ENCODE data around the gene ERFL.
"Not testable (repeated sequence)": the region's sequence is repeated elsewhere in the genome, so short reads cannot be mapped to it uniquely, and the experiment has no call there.

ERFL gene

GRCh38 chr19:41917676-41918075 is 10.6 kb downstream of the ERFL start:
- no peak for TF ChIP-seq EZH2phosphoT487 (IDR thresholded peaks at IDR 0.05; ENCODE audit: low read depth)
- no peak overlapping the region for H3K9ac ChIP-seq (ENCODE audit: low read length)

GRCh38 chr19:41915776-41916414 is 12.4 kb downstream of the ERFL start:
- Histone ChIP-seq H3K79me2 (ENCODE audit: low read length) (no peaks in the 10 kb centered on the region), H3K27ac (ENCODE audit: low read length) (no peak overlapping the region), H3K36me3 (replicated peaks; ENCODE audit: low read depth, low read length) (no peaks in the 10 kb centered on the region), H3K4me2 (ENCODE audit: low read length) (no peak overlapping the region), H2AFZ (ENCODE audit: low read depth, low read length) (no peak overlapping the region), H3K9me3 (ENCODE audit: insufficient read depth, low read length) (no peaks in the 10 kb centered on the region), H3K4me3 (ENCODE audit: low read length) (no peak overlapping the region), H4K20me1 (ENCODE audit: insufficient read depth, low read length) (no peaks in the 10 kb centered on the region), H3K27me3 (ENCODE audit: low read depth, low read length) (no peaks in the 10 kb centered on the region), H3K9ac (ENCODE audit: low read length) (no peak overlapping the region), H3K4me1 (ENCODE audit: low read length) (no peaks in the 10 kb centered on the region)
- TF ChIP-seq EZH2phosphoT487 (IDR thresholded peaks at IDR 0.05; ENCODE audit: low read depth) (no peak), CTCF (IDR thresholded peaks at IDR 0.05; ENCODE audit: low read depth, low read length) (no peak)

More at GRCh38 chr19:41917676-41918075, 10.6 kb downstream of the ERFL start:
- Histone ChIP-seq H3K9me3 (ENCODE audit: insufficient read depth, low read length) (no peaks in the 10 kb centered on the region), H3K27me3 (ENCODE audit: low read depth, low read length) (0 out of 2 replicates have a peak, but pooled peaks cover under 1% of the 10 kb centered on the region), H3K27ac (ENCODE audit: low read length) (no peak overlapping the region), H3K4me1 (ENCODE audit: low read length) (peaks cover 5% of the 10 kb centered on the region; the same call in 1 of the 2 replicates), H3K4me2 (ENCODE audit: low read length) (no peak overlapping the region), H3K36me3 (replicated peaks; ENCODE audit: low read depth, low read length) (no peaks in the 10 kb centered on the region), H3K4me3 (ENCODE audit: low read length) (no peak overlapping the region), H4K20me1 (ENCODE audit: insufficient read depth, low read length) (no peaks in the 10 kb centered on the region), H2AFZ (ENCODE audit: low read depth, low read length) (no peak overlapping the region), H3K79me2 (ENCODE audit: low read length) (no peaks in the 10 kb centered on the region)

GRCh38 chr19:41915021-41915775 is 13.1 kb downstream of the ERFL start:
- H3K4me1 ChIP-seq (ENCODE audit: low read length), result no peaks in the 10 kb centered on the region
- H3K36me3 ChIP-seq (replicated peaks; ENCODE audit: low read depth, low read length), result no peaks in the 10 kb centered on the region
- H3K9ac ChIP-seq (ENCODE audit: low read length), result no peak overlapping the region
- TF ChIP-seq EZH2phosphoT487 (IDR thresholded peaks at IDR 0.05; ENCODE audit: low read depth) (no peak), CTCF (IDR thresholded peaks at IDR 0.05; ENCODE audit: low read depth, low read length) (no peak)
- H3K9me3 ChIP-seq (ENCODE audit: insufficient read depth, low read length), result no peaks in the 10 kb centered on the region
- no peak overlapping the region for H3K27ac ChIP-seq (ENCODE audit: low read length)
- H4K20me1 ChIP-seq (ENCODE audit: insufficient read depth, low read length), result no peaks in the 10 kb centered on the region
- H3K27me3 ChIP-seq (ENCODE audit: low read depth, low read length), result no peaks in the 10 kb centered on the region
- no peak overlapping the region for H3K4me3 ChIP-seq (ENCODE audit: low read length)
- no peak overlapping the region for H2AFZ ChIP-seq (ENCODE audit: low read depth, low read length)
- H3K79me2 ChIP-seq (ENCODE audit: low read length), result no peaks in the 10 kb centered on the region
- H3K4me2 ChIP-seq (ENCODE audit: low read length), result no peak overlapping the region

- H3K4me2 ChIP-seq (ENCODE audit: low read length); H3K27me3 ChIP-seq (ENCODE audit: low read depth, low read length); H3K36me3 ChIP-seq (replicated peaks; ENCODE audit: low read depth, low read length); H3K9me3 ChIP-seq (ENCODE audit: insufficient read depth, low read length); H3K4me3 ChIP-seq (ENCODE audit: low read length); H3K4me1 ChIP-seq (ENCODE audit: low read length); H3K79me2 ChIP-seq (ENCODE audit: low read length); H3K27ac ChIP-seq (ENCODE audit: low read length); H4K20me1 ChIP-seq (ENCODE audit: insufficient read depth, low read length); H3K9ac ChIP-seq (ENCODE audit: low read length); H2AFZ ChIP-seq (ENCODE audit: low read depth, low read length): not testable (repeated sequence)
Observed at GRCh38 chr19:41914424-41914834, 13.8 kb downstream of the ERFL start.

Data from OCI-LY3 (cell line).